ENCODE measurements around the gene HNRNPK.
A peak's percentile ranks its signal among the peaks of the same experiment; 100 is the strongest.

Gene HNRNPK

GRCh38 chr9:83933790-83934189 lies 46.2 kb downstream of the HNRNPK start:
- no peak for DNase-seq (ENCODE audit: low read depth)

- DNase-seq (ENCODE audit: low read depth), result no peak
These were observed 47.2 kb downstream of the HNRNPK start for GRCh38 chr9:83932851-83933250.

- no peak for DNase-seq (ENCODE audit: low read depth)
These were observed 48.0 kb downstream of the HNRNPK start for GRCh38 chr9:83932011-83932410.

GRCh38 chr9:83930881-83931280 lies 49.1 kb downstream of the HNRNPK start:
- no peak for DNase-seq (ENCODE audit: low read depth)

GRCh38 chr9:83927591-83927990 lies 52.4 kb downstream of the HNRNPK start:
- DNase-seq (ENCODE audit: low read depth), result no peak

- peak; percentile 77 for DNase-seq (ENCODE audit: low read depth)
These were observed 58.9 kb downstream of the HNRNPK start, which contains the start of gene KIF27 for GRCh38 chr9:83920927-83921707. KIF27 (minus strand) TSS chr9:83921432; CDS start chr9:83915591, 5,841 bp downstream.

- DNase-seq (ENCODE audit: low read depth), result peak; percentile 26
These were observed 59.5 kb downstream of the HNRNPK start for GRCh38 chr9:83920469-83920926.

- no peak for DNase-seq (ENCODE audit: low read depth)
These were observed 60.9 kb downstream of the HNRNPK start for GRCh38 chr9:83919111-83919510.
